ENCODE data around the gene ATP5PB.

The ATP5PB gene

GRCh38 chr1:111475701-111476100 lies 26.4 kb downstream of the ATP5PB start:
- DNase-seq (ENCODE audit: low read depth) = no peak

- no peak for DNase-seq (ENCODE audit: low read depth)
Observed at GRCh38 chr1:111476214-111476613, 26.9 kb downstream of the ATP5PB start.

GRCh38 chr1:111476761-111477309 lies 27.6 kb downstream of the ATP5PB start:
- no peak for DNase-seq (ENCODE audit: low read depth)

GRCh38 chr1:111480674-111481073 lies 31.4 kb downstream of the ATP5PB start:
- no peak for DNase-seq (ENCODE audit: low read depth)

GRCh38 chr1:111481387-111482221 lies 32.3 kb downstream of the ATP5PB start:
- peak; percentile 71 for DNase-seq (ENCODE audit: low read depth)

GRCh38 chr1:111483166-111483565 lies 33.9 kb downstream of the ATP5PB start:
- DNase-seq (ENCODE audit: low read depth) = no peak

- DNase-seq (ENCODE audit: low read depth) = no peak
Observed at GRCh38 chr1:111483876-111484275, 34.6 kb downstream of the ATP5PB start.

GRCh38 chr1:111484391-111485026 lies 35.2 kb downstream of the ATP5PB start:
- no peak for DNase-seq (ENCODE audit: low read depth)

- no peak for DNase-seq (ENCODE audit: low read depth)
Observed at GRCh38 chr1:111486431-111486830, 37.2 kb downstream of the ATP5PB start.

GRCh38 chr1:111487133-111487532 lies 37.9 kb downstream of the ATP5PB start:
- DNase-seq (ENCODE audit: low read depth) = no peak

GRCh38 chr1:111488669-111489068 lies 39.4 kb downstream of the ATP5PB start:
- no peak for DNase-seq (ENCODE audit: low read depth)

- peak; percentile 78 for DNase-seq (ENCODE audit: low read depth)
Observed at GRCh38 chr1:111489604-111490003, 40.3 kb downstream of the ATP5PB start.

GRCh38 chr1:111490220-111490619 lies 41.0 kb downstream of the ATP5PB start:
- peak; percentile 22 for DNase-seq (ENCODE audit: low read depth)

GRCh38 chr1:111491070-111491469 lies 41.8 kb downstream of the ATP5PB start:
- no peak for DNase-seq (ENCODE audit: low read depth)

- no peak for DNase-seq (ENCODE audit: low read depth)
Observed at GRCh38 chr1:111496398-111496797, 47.1 kb downstream of the ATP5PB start.

GRCh38 chr1:111497592-111497991 lies 48.3 kb downstream of the ATP5PB start:
- no peak for DNase-seq (ENCODE audit: low read depth)

GRCh38 chr1:111499026-111499785 lies 49.9 kb downstream of the ATP5PB start:
- no peak for DNase-seq (ENCODE audit: low read depth)

- no peak for DNase-seq (ENCODE audit: low read depth)
Observed at GRCh38 chr1:111501645-111502044, 52.4 kb downstream of the ATP5PB start.

- DNase-seq (ENCODE audit: low read depth) = no peak
Observed at GRCh38 chr1:111503585-111504060, 54.4 kb downstream of the ATP5PB start, which contains the start of the genes ADORA3 and TMIGD3. Gene ADORA3, minus strand, starts transcription at chr1:111503633. Its CDS starts 279 bp downstream, at chr1:111503354. Gene TMIGD3, minus strand, starts transcription at chr1:111503633. Its CDS starts 279 bp downstream, at chr1:111503354.

GRCh38 chr1:111504097-111504496 lies 54.8 kb downstream of the ATP5PB start:
- no peak for DNase-seq (ENCODE audit: low read depth)

- no peak for DNase-seq (ENCODE audit: low read depth)
Observed at GRCh38 chr1:111505641-111506119, 56.4 kb downstream of the ATP5PB start.

GRCh38 chr1:111506561-111506960 lies 57.3 kb downstream of the ATP5PB start:
- DNase-seq (ENCODE audit: low read depth) = no peak

Data from amniotic epithelial cell (primary cell).